HepG2 (cell line): ENCODE measurements around the gene PDZD2. TPM values are rescaled to one million over a fixed set of nuclear protein-coding genes. Genes with fewer than 3 reads are reported as not detected.
A peak's percentile ranks its signal among the peaks of the same experiment; 100 is the strongest.

ENCODE experiments used
- ATAC-seq: fragments of 200-7000 bp; cut with Tn5 transposase; 3 replicates; pipeline ENCODE4 v1.9.1; 2020; ENCODE audit warnings: mild to moderate bottlenecking, moderate library complexity
- BruUV-seq: library from RNA; stranded (reverse); fragments of 400-500 nt; replicated peaks from 2 replicates; lab custom pipeline; 2021; lab: Mats Ljungman, UMichigan
- CTCF ChIA-PET: fragments of 300-600 bp; formaldehyde crosslinking; extraction: SDS; loops from one replicate; lab custom pipeline; 2021; ENCODE audit warnings: low total read pairs, inconsistent platforms, low intra/inter-chr PET ratio; lab: Yijun Ruan, JAX
- POLR2A ChIA-PET: fragments of 350-600 bp; sonication (Branson Sonifier 250); formaldehyde crosslinking; loops from one replicate; lab custom pipeline; 2020; ENCODE audit warnings: antibody characterized with exemption, inconsistent platforms; lab: Yijun Ruan, JAX
- DNase-seq: peaks from one replicate; pipeline ENCODE4 v3.0.0-alpha.2; 2015; ENCODE audit warnings: low spot score
- FAIRE-seq: peaks from 3 replicates; lab custom pipeline; 2011; peaks lifted over from hg19 to GRCh38; lab: Jason Lieb, UNC
- H2AFZ ChIP-seq: one replicate; pipeline ENCODE4 v1.6.1; 2011; ENCODE audit warnings: low read length, inconsistent platforms
- H3K27ac ChIP-seq: fragments of 300-600 bp; 3 replicates; pipeline ENCODE4 v1.8.0; 2011; ENCODE audit warnings: mixed run types, mild to moderate bottlenecking, mixed read lengths, low read length, inconsistent platforms; ENCODE audit not compliant: insufficient read depth; ENCODE audit errors: extremely low read length
- H3K27me3 ChIP-seq, 2 experiments: fragments of 200-600 bp in 1 of 2; 2 replicates in 1 of 2; 3 replicates in 1 of 2; pipeline versions ENCODE4 v1.6.0 to v1.8.0; 2011; ENCODE audit warnings: low read length in 2 of 2, mild to moderate bottlenecking in 2 of 2, moderate library complexity in 2 of 2, inconsistent platforms in 1 of 2; ENCODE audit not compliant: insufficient read depth in 2 of 2, control insufficient read depth in 1 of 2
- H3K36me3 ChIP-seq, 2 experiments: fragments of 200-600 bp in 1 of 2; replicated peaks in 1 of 2; 2 replicates in 1 of 2; 3 replicates in 1 of 2; pipeline versions ENCODE4 v1.5.1 to v1.8.0; 2011; ENCODE audit warnings: low read length in 2 of 2, inconsistent platforms in 1 of 2; ENCODE audit not compliant: insufficient read depth in 2 of 2, control insufficient read depth in 1 of 2
- H3K4me1 ChIP-seq: 2 replicates; pipeline ENCODE4 v1.5.1; 2012; ENCODE audit warnings: low read length, inconsistent platforms; ENCODE audit not compliant: insufficient read depth
- H3K4me2 ChIP-seq: 2 replicates; pipeline ENCODE4 v1.6.0; 2011; ENCODE audit warnings: low read depth, low read length, inconsistent platforms
- H3K4me3 ChIP-seq, 3 experiments: fragments of 200-600 bp in 1 of 3; sonication (generic), shearing (Covaris generic) in 1 of 3; replicated peaks in 1 of 3; 2 replicates each; pipeline ENCODE4 v1.5.1; 2011 to 2016; ENCODE audit warnings: low read length in 3 of 3, inconsistent platforms in 2 of 3, low read depth in 2 of 3, mild to moderate bottlenecking in 2 of 3, control low read depth in 1 of 3, mixed read lengths in 1 of 3; ENCODE audit not compliant: insufficient read depth in 1 of 3
- H3K79me2 ChIP-seq: one replicate; pipeline ENCODE4 v1.6.1; 2011; ENCODE audit warnings: low read length, inconsistent platforms; ENCODE audit not compliant: insufficient read depth
- H3K9ac ChIP-seq: 2 replicates; pipeline ENCODE4 v1.6.0; 2011; ENCODE audit warnings: mild to moderate bottlenecking, low read depth, low read length, inconsistent platforms; ENCODE audit not compliant: insufficient read depth
- H3K9me3 ChIP-seq: 2 replicates; pipeline ENCODE4 v1.5.1; 2012; ENCODE audit warnings: mild to moderate bottlenecking, low read length
- H4K20me1 ChIP-seq: 2 replicates; pipeline ENCODE4 v1.6.0; 2011; ENCODE audit warnings: inconsistent platforms, mild to moderate bottlenecking, low read length, moderate library complexity; ENCODE audit not compliant: insufficient read depth
- ATF3 ChIP-seq: sonication (generic); formaldehyde crosslinking; IDR thresholded peaks from 2 replicates; pipeline ENCODE4 v1.4.0; 2020; ENCODE audit warnings: missing genetic modification reagents
- BRCA1 ChIP-seq: sonication (generic); formaldehyde crosslinking; IDR thresholded peaks from 2 replicates; pipeline ENCODE4 v1.4.0; 2020; ENCODE audit warnings: missing genetic modification reagents
- CCDC6 ChIP-seq: sonication (generic); formaldehyde crosslinking; IDR thresholded peaks from 2 replicates; pipeline ENCODE4 v1.8.1; 2022; ENCODE audit warnings: mild to moderate bottlenecking, missing genetic modification reagents, moderate library complexity
- HMG20A ChIP-seq: IDR thresholded peaks from 2 replicates; pipeline ENCODE4 v1.6.1; 2016; ENCODE audit warnings: borderline replicate concordance
- KLF16 ChIP-seq, 2 experiments: sonication (generic) in 1 of 2; formaldehyde crosslinking in 1 of 2; IDR thresholded peaks; 2 replicates each; pipeline versions ENCODE4 v1.6.1 to v1.8.0; 2016 to 2023; ENCODE audit warnings: missing genetic modification reagents in 2 of 2, missing compliant biosample characterization in 1 of 2
- PATZ1 ChIP-seq: sonication (generic); formaldehyde crosslinking; IDR thresholded peaks from 2 replicates; pipeline ENCODE4 v1.4.0; 2020; ENCODE audit warnings: missing genetic modification reagents
- RBAK ChIP-seq: sonication (generic); formaldehyde crosslinking; IDR thresholded peaks from 2 replicates; pipeline ENCODE4 v1.5.1; 2020; ENCODE audit warnings: mild to moderate bottlenecking, missing genetic modification reagents
- SIN3A ChIP-seq: IDR thresholded peaks from 2 replicates; pipeline ENCODE4 v1.6.1; 2011; ENCODE audit warnings: low read depth, mild to moderate bottlenecking, control low read depth, low read length, borderline replicate concordance
- SIX1 ChIP-seq: sonication (generic); formaldehyde crosslinking; IDR thresholded peaks from 2 replicates; pipeline ENCODE4 v1.4.0; 2020; ENCODE audit warnings: missing genetic modification reagents, borderline replicate concordance
- TBL1XR1 ChIP-seq: fragments of 150-350 bp; IDR thresholded peaks from 2 replicates; pipeline ENCODE4 v1.6.1; 2014; ENCODE audit warnings: borderline replicate concordance, low read length; ENCODE audit not compliant: partially characterized antibody
- ZBTB42 ChIP-seq: sonication (generic); formaldehyde crosslinking; IDR thresholded peaks from 2 replicates; pipeline ENCODE4 v1.5.0; 2020; ENCODE audit warnings: mild to moderate bottlenecking, missing genetic modification reagents
- ZNF10 ChIP-seq: sonication (generic); formaldehyde crosslinking; IDR thresholded peaks from 2 replicates; pipeline ENCODE4 v1.4.0; 2020; ENCODE audit warnings: mild to moderate bottlenecking, low read depth, missing genetic modification reagents, borderline replicate concordance
- ZNF256 ChIP-seq: sonication (generic); formaldehyde crosslinking; conservative IDR thresholded peaks from 2 replicates; pipeline ENCODE4 v1.4.0; 2020; ENCODE audit warnings: missing genetic modification reagents
- ZNF367 ChIP-seq: sonication (generic); formaldehyde crosslinking; IDR thresholded peaks from 2 replicates; pipeline ENCODE4 v1.4.0; 2020; ENCODE audit warnings: missing genetic modification reagents, borderline replicate concordance
- ZNF816 ChIP-seq: sonication (generic); formaldehyde crosslinking; IDR thresholded peaks from 2 replicates; pipeline ENCODE4 v1.8.0; 2022; ENCODE audit warnings: missing genetic modification reagents, mild to moderate bottlenecking, borderline replicate concordance
- ZNF841 ChIP-seq: sonication (generic); formaldehyde crosslinking; IDR thresholded peaks from 2 replicates; pipeline ENCODE4 v1.8.1; 2023; ENCODE audit warnings: missing genetic modification reagents, borderline replicate concordance
- WGBS: methylation state at CpG from one replicate; pipeline ENCODE4 v1.1.6; 2017; ENCODE audit warnings: low lambda C conversion rate; 5-methylcytosine and 5-hydroxymethylcytosine counted together
- in situ Hi-C: cut with HindIII; loops from 2 replicates; pipeline ENCODE4 v1.10.0; 2017; ENCODE audit warnings: low pct_unique_long_range_greater_than_20kb; ENCODE audit not compliant: extremely low pct_ligation_motif_present
- intact Hi-C: fragments of 100-400 bp; cut with micrococcal nuclease; formaldehyde crosslinking; loops from one replicate; pipeline ENCODE4 v1.10.0; 2022; ENCODE audit not compliant: unreplicated experiment
- polyA plus RNA-seq, 8 experiments: library from polyadenylated mRNA; depleted of rRNA in 3 of 8; stranded (reverse) in 7 of 8; unstranded in 1 of 8; fragments of >200 nt; fragmentation: Illumina TruSeq in 4 of 8; extraction: Trizol in 4 of 8; gene quantifications; 2 replicates each; pipeline versions ENCODE4 v1.2.1 to v1.2.3, GENCODE V29; 2011 to 2016; ENCODE audit warnings: low read depth in 4 of 8, missing spikeins in 1 of 8, mixed read lengths in 1 of 8; ENCODE audit not compliant: insufficient read depth in 1 of 8
- total RNA-seq, 5 experiments: library from RNA; depleted of rRNA; stranded (reverse); fragments of >200 nt; fragmentation: Illumina TruSeq; extraction: Trizol; gene quantifications; 2 replicates each; pipeline ENCODE4 v1.2.3, GENCODE V29; 2016; ENCODE audit warnings: low read depth in 1 of 5
- TF ChIP-seq, protein P1 (sequence below): sonication (generic); formaldehyde crosslinking; IDR thresholded peaks from 2 replicates; pipeline ENCODE4 v1.4.0; 2020; ENCODE audit warnings: missing genetic modification reagents, mild to moderate bottlenecking, borderline replicate concordance
- TF ChIP-seq, protein P2 (sequence below): sonication (generic); formaldehyde crosslinking; IDR thresholded peaks from 2 replicates; pipeline ENCODE4 v1.4.0; 2020; ENCODE audit warnings: mild to moderate bottlenecking, missing genetic modification reagents, borderline replicate concordance

PDZD2 gene
- total and polyA plus RNA-seq, 2 of the 13 experiments (the other 11 are each of a cell fraction or from before 2014, with no cell fraction given) = 0.04 TPM; not detected in 1

- Histone ChIP-seq H3K79me2 (no peaks in the 10 kb centered on the region), H3K4me3 (no peak overlapping the region), H4K20me1 (no peaks in the 10 kb centered on the region), H3K4me2 (no peak overlapping the region), H3K36me3 (no peaks in the 10 kb centered on the region), H3K27ac (no peak overlapping the region), H3K27me3 (no peaks in the 10 kb centered on the region), H2AFZ (no peak overlapping the region), H3K4me1 (no peaks in the 10 kb centered on the region), H3K9ac (no peak overlapping the region), H3K9me3 (peaks cover 15% of the 10 kb centered on the region)
- DNase-seq = no peak
- in situ Hi-C loops (loop anchor here (10.0 kb wide), 1 partner anchor 250 kb away; no protein-coding TSS in a partner anchor), intact Hi-C loops (loop anchor here (1.0 kb wide), 2 partner anchors 251 to 268 kb away; no protein-coding TSS in a partner anchor)
- no TSS peak for BruUV-seq
- CTCF ChIA-PET = interaction anchor here (2.4 to 2.5 kb wide), 2 partner anchors 252 to 268 kb away, joined by 14 to 20 read pairs; no protein-coding TSS in a partner anchor
- no peak for FAIRE-seq
- WGBS = 25% methylated on average over 7 of the region's 8 CpGs
- POLR2A ChIA-PET = no interaction called here
- ATAC-seq = peak; percentile 44
- TF ChIP-seq ZNF256 (CRISPR knock-in tag) (no peak), KLF16 (CRISPR knock-in tag; IDR thresholded peaks at IDR 0.05) (no peak), HMG20A (no peak), TBL1XR1 (no peak), PATZ1 (CRISPR knock-in tag) (no peak), BRCA1 (no peak), SIX1 (CRISPR knock-in tag) (no peak), ZBTB42 (CRISPR knock-in tag) (no peak), ZNF10 (CRISPR knock-in tag) (no peak), ZNF841 (no peak), ZNF816 (CRISPR knock-in tag) (no peak), CCDC6 (CRISPR knock-in tag) (no peak), ATF3 (CRISPR knock-in tag) (no peak), ZNF367 (CRISPR knock-in tag) (no peak), SIN3A (no peak), RBAK (CRISPR knock-in tag) (no peak)
- TF ChIP-seq, protein P1, sequence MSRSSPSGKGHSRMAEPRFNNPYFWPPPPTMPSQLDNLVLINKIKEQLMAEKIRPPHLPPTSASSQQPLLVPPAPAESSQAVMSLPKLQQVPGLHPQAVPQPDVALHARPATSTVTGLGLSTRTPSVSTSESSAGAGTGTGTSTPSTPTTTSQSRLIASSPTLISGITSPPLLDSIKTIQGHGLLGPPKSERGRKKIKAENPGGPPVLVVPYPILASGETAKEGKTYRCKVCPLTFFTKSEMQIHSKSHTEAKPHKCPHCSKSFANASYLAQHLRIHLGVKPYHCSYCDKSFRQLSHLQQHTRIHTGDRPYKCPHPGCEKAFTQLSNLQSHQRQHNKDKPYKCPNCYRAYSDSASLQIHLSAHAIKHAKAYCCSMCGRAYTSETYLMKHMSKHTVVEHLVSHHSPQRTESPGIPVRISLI (CRISPR knock-in tag) = no peak
- TF ChIP-seq, protein P2, sequence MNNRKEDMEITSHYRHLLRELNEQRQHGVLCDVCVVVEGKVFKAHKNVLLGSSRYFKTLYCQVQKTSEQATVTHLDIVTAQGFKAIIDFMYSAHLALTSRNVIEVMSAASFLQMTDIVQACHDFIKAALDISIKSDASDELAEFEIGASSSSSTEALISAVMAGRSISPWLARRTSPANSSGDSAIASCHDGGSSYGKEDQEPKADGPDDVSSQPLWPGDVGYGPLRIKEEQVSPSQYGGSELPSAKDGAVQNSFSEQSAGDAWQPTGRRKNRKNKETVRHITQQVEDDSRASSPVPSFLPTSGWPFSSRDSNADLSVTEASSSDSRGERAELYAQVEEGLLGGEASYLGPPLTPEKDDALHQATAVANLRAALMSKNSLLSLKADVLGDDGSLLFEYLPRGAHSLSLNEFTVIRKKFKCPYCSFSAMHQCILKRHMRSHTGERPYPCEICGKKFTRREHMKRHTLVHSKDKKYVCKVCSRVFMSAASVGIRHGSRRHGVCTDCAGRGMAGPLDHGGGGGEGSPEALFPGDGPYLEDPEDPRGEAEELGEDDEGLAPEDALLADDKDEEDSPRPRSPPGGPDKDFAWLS (CRISPR knock-in tag) = no peak
These were observed 186.1 kb downstream of the PDZD2 start for GRCh38 chr5:31824869-31825517.
